Breast epithelium (tissue), 3 donors: ENCODE results near the gene PRR7.

ENCODE experiments used
- POLR2AphosphoS5 ChIP-seq, 3 donors: sonication (generic); formaldehyde crosslinking; IDR thresholded peaks; one replicate each; pipeline ENCODE4 v1.6.1; 2017; ENCODE audit warnings: antibody characterized with exemption in 3 of 3
- TF ChIP-seq, protein P1 (sequence below), 3 donors: fragments of 450-650 bp; IDR thresholded peaks; one replicate each; pipeline ENCODE4 v1.5.1; 2016 to 2017; ENCODE audit warnings: antibody characterized with exemption in 3 of 3, mild to moderate bottlenecking in 3 of 3, moderate library complexity in 3 of 3

DNA sequence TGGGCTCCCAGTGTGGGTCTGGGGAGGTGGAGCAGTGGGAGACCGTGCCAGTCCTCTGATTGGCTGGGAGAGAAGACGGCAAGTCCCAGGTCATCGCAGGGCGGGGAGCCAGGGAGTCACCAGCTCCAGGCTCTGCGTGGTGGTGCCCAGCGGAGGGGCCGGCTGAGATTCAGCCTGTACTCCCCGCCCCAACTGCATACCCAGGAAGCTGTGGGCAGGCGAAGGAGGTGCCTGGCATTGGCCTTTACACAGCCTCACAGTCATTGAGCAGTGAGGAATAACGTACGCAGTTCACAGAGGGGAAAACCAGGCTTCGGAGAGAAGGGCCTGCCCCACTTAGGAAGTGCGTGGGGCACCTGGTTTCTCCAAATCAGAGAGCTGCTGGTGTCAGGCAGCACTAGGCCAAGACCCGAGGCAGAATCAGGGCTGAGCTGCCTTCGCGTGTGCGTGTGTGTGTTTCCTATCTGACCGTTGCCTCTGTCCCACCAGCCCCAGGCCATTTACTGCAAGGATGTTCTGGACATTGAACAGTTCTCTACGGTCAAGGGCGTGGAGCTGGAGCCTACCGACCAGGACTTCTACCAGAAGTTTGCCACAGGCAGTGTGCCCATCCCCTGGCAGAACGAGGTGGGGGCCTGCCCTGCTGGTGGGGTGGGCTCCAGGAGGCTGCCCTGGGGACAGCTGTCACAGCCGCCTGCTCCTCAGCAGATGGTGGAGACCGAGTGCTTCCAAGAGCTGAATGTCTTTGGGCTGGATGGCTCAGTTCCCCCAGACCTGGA, 6.2 kb upstream of the PRR7 start:
- TF ChIP-seq, protein P1, sequence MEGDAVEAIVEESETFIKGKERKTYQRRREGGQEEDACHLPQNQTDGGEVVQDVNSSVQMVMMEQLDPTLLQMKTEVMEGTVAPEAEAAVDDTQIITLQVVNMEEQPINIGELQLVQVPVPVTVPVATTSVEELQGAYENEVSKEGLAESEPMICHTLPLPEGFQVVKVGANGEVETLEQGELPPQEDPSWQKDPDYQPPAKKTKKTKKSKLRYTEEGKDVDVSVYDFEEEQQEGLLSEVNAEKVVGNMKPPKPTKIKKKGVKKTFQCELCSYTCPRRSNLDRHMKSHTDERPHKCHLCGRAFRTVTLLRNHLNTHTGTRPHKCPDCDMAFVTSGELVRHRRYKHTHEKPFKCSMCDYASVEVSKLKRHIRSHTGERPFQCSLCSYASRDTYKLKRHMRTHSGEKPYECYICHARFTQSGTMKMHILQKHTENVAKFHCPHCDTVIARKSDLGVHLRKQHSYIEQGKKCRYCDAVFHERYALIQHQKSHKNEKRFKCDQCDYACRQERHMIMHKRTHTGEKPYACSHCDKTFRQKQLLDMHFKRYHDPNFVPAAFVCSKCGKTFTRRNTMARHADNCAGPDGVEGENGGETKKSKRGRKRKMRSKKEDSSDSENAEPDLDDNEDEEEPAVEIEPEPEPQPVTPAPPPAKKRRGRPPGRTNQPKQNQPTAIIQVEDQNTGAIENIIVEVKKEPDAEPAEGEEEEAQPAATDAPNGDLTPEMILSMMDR (IDR thresholded peaks at IDR 0.05) = no peak
- TF ChIP-seq POLR2AphosphoS5 (IDR thresholded peaks at IDR 0.05) = no peak
